Measurements from ENCODE around the gene GAL3ST3.

GRCh38 chr11:66045177-66045639 is 3.8 kb downstream of the GAL3ST3 start:
- TF ChIP-seq CTCF (conservative IDR thresholded peaks at IDR 0.05) (peak; percentile 98), ZFX (IDR thresholded peaks at IDR 0.05) (no peak)
